ENCODE data around the gene TBC1D9.

The TBC1D9 gene

DNA sequence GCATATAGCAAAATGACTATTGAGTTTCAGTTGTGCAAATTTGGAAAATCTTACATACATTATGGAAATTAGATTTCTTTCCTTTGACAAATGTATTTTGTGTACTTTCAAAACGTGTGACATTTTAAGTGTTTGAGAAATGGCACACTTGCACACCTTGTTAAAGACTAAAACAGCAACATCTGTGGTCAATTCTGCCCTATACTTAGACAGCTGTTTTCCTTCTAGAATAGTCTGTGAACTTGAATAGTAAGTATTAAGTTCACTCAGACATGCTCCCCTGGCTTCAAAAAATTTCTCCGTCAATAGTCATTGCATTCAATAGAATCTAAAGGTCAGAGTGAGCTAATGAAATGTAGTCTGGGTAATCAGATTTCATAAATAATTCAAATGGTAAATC, 21.7 kb upstream of the TBC1D9 start:
- H3K9ac ChIP-seq (ENCODE audit: low read length) = no peak overlapping the region
- no peak overlapping the region for H3K4me3 ChIP-seq (ENCODE audit: low read depth, low read length)
- no peaks in the 10 kb centered on the region for H3K9me3 ChIP-seq (ENCODE audit: control insufficient read depth, insufficient read depth, low read depth, low read length)
- H3K4me1 ChIP-seq (ENCODE audit: control insufficient read depth, insufficient read depth, low read length) = no peaks in the 10 kb centered on the region
- no peaks in the 10 kb centered on the region for H3K36me3 ChIP-seq (ENCODE audit: control insufficient read depth, insufficient read depth, low read length)
- no peaks in the 10 kb centered on the region for H3K27me3 ChIP-seq (ENCODE audit: control insufficient read depth, insufficient read depth, low read length)
- no peak overlapping the region for H3K27ac ChIP-seq (ENCODE audit: low read depth, low read length)

DNA sequence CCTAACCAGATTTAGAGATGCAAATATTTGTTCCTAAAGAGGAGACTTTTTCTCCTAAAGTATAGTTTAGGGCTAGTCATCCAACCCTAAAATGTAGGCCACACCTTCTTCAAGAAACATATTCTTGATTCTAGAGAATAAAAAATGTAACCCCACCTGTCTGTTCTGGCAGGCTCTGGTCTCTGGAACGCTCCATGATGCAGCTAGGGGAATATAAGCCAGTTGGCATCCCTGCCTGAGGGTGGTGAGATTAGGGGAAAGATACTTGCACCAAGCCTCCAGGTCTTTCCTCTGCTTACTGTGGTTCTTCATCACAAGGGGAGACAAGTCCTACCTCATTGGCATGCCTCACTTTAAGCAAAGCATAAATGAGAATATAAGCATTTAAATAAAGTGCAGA, 21.2 kb upstream of the TBC1D9 start:
- no peak overlapping the region for H3K4me3 ChIP-seq (ENCODE audit: low read depth, low read length)
- H3K4me1 ChIP-seq (ENCODE audit: control insufficient read depth, insufficient read depth, low read length) = no peaks in the 10 kb centered on the region
- no peaks in the 10 kb centered on the region for H3K27me3 ChIP-seq (ENCODE audit: control insufficient read depth, insufficient read depth, low read length)
- no peak overlapping the region for H3K27ac ChIP-seq (ENCODE audit: low read depth, low read length)
- H3K36me3 ChIP-seq (ENCODE audit: control insufficient read depth, insufficient read depth, low read length) = no peaks in the 10 kb centered on the region
- no peak overlapping the region for H3K9ac ChIP-seq (ENCODE audit: low read length)
- H3K9me3 ChIP-seq (ENCODE audit: control insufficient read depth, insufficient read depth, low read depth, low read length) = no peaks in the 10 kb centered on the region

DNA sequence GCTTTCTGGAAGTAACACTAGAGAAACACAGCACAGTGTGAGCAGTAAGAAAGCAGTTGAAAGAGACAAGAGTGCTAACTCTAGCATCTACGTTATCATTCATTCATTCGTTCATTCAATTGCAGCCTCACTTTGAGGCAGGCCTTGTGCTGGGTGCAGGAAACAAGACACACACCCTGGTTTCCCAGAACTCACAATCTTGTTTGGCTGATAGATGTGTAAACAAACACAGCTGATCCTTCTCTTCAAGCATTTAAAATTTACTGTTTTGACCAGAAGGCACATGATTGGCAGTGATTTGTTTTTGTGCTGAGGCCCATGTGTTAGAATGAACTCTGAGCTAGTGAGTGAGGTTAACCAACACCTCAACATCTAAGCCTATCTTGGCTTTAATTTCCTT, 20.4 kb upstream of the TBC1D9 start:
- Histone ChIP-seq H3K27ac (ENCODE audit: low read depth, low read length) (no peak overlapping the region), H3K4me1 (ENCODE audit: control insufficient read depth, insufficient read depth, low read length) (no peaks in the 10 kb centered on the region), H3K9me3 (ENCODE audit: control insufficient read depth, insufficient read depth, low read depth, low read length) (no peaks in the 10 kb centered on the region), H3K36me3 (ENCODE audit: control insufficient read depth, insufficient read depth, low read length) (no peaks in the 10 kb centered on the region), H3K4me3 (ENCODE audit: low read depth, low read length) (no peak overlapping the region), H3K27me3 (ENCODE audit: control insufficient read depth, insufficient read depth, low read length) (no peaks in the 10 kb centered on the region), H3K9ac (ENCODE audit: low read length) (no peak overlapping the region)

DNA sequence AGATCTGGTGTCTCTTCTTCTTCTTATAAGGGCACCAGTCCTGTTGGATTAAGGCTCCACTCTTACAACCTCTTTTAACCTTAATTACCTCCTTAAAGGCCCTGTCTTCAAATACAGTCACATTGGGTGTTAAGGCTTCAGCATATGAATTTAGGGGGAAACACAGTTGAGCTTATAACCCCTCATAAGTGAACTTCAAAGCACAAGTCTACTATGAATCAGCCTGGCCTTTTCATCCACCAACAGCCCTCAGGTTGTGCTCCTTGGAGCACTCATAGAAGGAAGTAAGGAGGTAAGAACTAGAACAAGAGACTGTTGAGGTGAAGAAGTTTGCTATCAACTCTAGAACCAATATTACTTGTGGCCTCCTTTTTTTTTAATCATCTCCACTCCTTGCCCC, 18.8 kb upstream of the TBC1D9 start:
- H3K9me3 ChIP-seq (ENCODE audit: control insufficient read depth, insufficient read depth, low read depth, low read length) = no peaks in the 10 kb centered on the region
- H3K4me1 ChIP-seq (ENCODE audit: control insufficient read depth, insufficient read depth, low read length) = no peaks in the 10 kb centered on the region
- no peaks in the 10 kb centered on the region for H3K36me3 ChIP-seq (ENCODE audit: control insufficient read depth, insufficient read depth, low read length)
- H3K4me3 ChIP-seq (ENCODE audit: low read depth, low read length) = no peak overlapping the region
- no peaks in the 10 kb centered on the region for H3K27me3 ChIP-seq (ENCODE audit: control insufficient read depth, insufficient read depth, low read length)
- no peak overlapping the region for H3K27ac ChIP-seq (ENCODE audit: low read depth, low read length)
- H3K9ac ChIP-seq (ENCODE audit: low read length) = no peak overlapping the region

DNA sequence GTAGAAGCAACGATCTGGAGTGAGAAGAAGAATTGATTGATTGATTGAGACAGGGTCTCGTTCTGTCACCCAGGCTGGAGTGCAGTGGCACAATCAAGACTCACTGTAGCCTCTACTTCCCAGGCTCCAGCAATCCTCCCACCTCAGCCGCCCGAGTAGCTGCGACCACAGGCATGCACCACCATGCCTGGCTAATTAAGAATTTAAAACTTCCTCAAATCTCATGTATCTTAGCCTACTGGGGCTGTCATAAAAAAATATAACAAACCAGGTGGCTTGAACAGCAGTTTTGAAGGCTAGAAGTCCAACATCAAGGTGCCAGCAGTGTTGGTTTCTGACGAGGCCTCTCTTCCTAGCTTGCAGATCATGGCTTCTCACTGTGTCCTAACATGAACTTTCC, 18.3 kb upstream of the TBC1D9 start:
- no peaks in the 10 kb centered on the region for H3K9me3 ChIP-seq (ENCODE audit: control insufficient read depth, insufficient read depth, low read depth, low read length)
- H3K4me3 ChIP-seq (ENCODE audit: low read depth, low read length) = no peak overlapping the region
- no peaks in the 10 kb centered on the region for H3K27me3 ChIP-seq (ENCODE audit: control insufficient read depth, insufficient read depth, low read length)
- H3K27ac ChIP-seq (ENCODE audit: low read depth, low read length) = no peak overlapping the region
- H3K36me3 ChIP-seq (ENCODE audit: control insufficient read depth, insufficient read depth, low read length) = no peaks in the 10 kb centered on the region
- H3K9ac ChIP-seq (ENCODE audit: low read length) = no peak overlapping the region
- H3K4me1 ChIP-seq (ENCODE audit: control insufficient read depth, insufficient read depth, low read length) = no peaks in the 10 kb centered on the region

DNA sequence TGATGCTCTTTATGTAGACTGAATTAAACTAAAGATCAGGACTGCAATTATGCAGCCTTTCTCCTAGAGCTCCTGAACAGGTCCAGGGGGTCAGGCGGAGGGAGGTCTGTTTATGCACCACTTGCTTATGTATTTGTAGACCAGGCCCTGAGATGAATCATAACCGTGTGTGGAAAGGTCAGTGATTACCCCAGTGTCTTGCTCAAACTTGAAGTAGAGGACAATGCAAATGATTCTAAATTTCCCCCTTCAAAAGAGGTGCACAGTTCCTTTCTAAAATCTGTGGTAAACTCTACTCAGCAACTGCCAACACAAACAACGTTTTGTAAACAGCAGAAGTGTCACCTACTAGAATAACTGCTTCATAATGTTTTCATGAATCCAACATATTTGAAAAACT, 13.0 kb upstream of the TBC1D9 start:
- H3K36me3 ChIP-seq (ENCODE audit: control insufficient read depth, insufficient read depth, low read length) = no peaks in the 10 kb centered on the region
- no peak overlapping the region for H3K4me3 ChIP-seq (ENCODE audit: low read depth, low read length)
- no peak overlapping the region for H3K9ac ChIP-seq (ENCODE audit: low read length)
- H3K4me1 ChIP-seq (ENCODE audit: control insufficient read depth, insufficient read depth, low read length) = no peaks in the 10 kb centered on the region
- no peaks in the 10 kb centered on the region for H3K27me3 ChIP-seq (ENCODE audit: control insufficient read depth, insufficient read depth, low read length)
- no peak overlapping the region for H3K27ac ChIP-seq (ENCODE audit: low read depth, low read length)
- no peaks in the 10 kb centered on the region for H3K9me3 ChIP-seq (ENCODE audit: control insufficient read depth, insufficient read depth, low read depth, low read length)

DNA sequence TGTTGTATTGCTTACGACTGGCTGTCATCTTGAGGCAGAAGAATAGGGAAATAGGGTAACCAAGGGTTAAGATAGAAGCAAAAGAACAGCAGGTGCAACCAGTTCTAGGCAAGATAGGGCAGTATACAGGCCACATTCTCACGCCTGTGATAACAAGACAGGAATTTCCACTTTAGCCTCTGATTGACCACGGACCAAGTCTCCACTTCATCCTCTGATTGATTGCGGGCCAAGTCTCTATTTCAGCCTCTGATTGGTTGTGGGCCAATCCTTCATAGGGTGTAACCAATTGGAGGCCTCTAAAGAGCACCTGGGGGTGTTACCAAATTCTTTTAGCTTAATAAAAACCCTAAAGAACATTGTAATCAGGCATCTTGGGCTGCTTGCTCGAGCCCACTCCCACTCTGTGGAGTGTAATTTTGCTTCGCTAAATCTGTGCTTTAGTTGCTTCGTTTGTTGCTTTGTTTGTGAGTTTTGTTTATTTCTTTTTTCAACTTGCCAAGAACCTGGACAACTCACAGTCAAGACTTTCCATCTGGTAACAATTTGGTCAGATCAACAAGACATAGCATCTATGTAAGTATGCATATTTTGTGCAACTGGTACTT, 8.7 kb upstream of the TBC1D9 start:
- Histone ChIP-seq H3K4me1 (ENCODE audit: control insufficient read depth, insufficient read depth, low read length) (no peaks in the 10 kb centered on the region), H3K9me3 (ENCODE audit: control insufficient read depth, insufficient read depth, low read depth, low read length) (no peaks in the 10 kb centered on the region), H3K27me3 (ENCODE audit: control insufficient read depth, insufficient read depth, low read length) (peaks cover 29% of the 10 kb centered on the region), H3K27ac (ENCODE audit: low read depth, low read length) (no peak overlapping the region), H3K4me3 (ENCODE audit: low read depth, low read length) (no peak overlapping the region), H3K36me3 (ENCODE audit: control insufficient read depth, insufficient read depth, low read length) (no peaks in the 10 kb centered on the region), H3K9ac (ENCODE audit: low read length) (no peak overlapping the region)

DNA sequence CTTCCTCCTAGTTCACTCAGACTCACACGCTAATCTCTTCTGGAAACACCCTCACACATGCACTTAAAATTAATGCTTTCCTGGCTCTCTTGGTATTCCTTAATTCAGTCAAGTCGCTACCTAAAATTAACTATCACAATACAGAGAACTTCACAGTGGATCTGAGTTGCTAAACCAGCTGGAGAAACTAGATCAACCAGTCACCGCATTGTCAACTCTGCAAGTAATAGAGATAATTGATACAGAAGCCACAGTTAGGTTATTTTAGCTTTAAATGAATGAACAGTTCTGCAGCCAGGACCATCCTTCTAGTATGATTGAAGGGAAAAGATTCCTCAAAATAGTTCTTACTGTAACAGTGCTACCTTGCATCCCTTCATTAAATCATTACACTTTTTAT, 6.0 kb upstream of the TBC1D9 start:
- Histone ChIP-seq H3K27ac (ENCODE audit: low read depth, low read length) (no peak overlapping the region), H3K4me3 (ENCODE audit: low read depth, low read length) (no peak overlapping the region), H3K9me3 (ENCODE audit: control insufficient read depth, insufficient read depth, low read depth, low read length) (no peaks in the 10 kb centered on the region), H3K4me1 (ENCODE audit: control insufficient read depth, insufficient read depth, low read length) (peaks cover 5% of the 10 kb centered on the region; the same call in 1 of the 2 replicates), H3K9ac (ENCODE audit: low read length) (no peak overlapping the region), H3K36me3 (ENCODE audit: control insufficient read depth, insufficient read depth, low read length) (no peaks in the 10 kb centered on the region), H3K27me3 (ENCODE audit: control insufficient read depth, insufficient read depth, low read length) (peaks cover 56% of the 10 kb centered on the region)

DNA sequence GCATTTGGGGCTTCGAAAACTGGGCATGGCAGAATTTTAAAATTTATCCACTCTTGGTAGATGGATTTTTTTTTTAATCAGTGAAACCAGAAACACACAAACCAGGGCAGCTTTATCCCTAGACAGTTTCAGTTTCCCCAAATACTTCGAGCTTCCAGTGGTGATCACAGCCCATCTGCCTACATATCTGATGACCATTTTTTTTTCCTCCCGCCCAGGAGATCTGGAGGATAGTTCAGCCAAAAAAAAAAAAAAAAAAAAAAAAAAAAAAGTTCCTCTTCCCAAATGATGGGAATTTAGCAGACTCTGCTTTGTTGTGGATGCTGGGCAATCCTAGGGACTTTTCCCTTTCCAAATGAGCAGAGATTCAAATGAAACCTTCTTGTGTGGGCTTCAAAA, 1.0 kb upstream of the TBC1D9 start:
- Histone ChIP-seq H3K27me3 (ENCODE audit: control insufficient read depth, insufficient read depth, low read length) (peaks cover 95% of the 10 kb centered on the region), H3K27ac (ENCODE audit: low read depth, low read length) (no peak overlapping the region), H3K9ac (ENCODE audit: low read length) (no peak overlapping the region), H3K4me1 (ENCODE audit: control insufficient read depth, insufficient read depth, low read length) (peaks cover 10% of the 10 kb centered on the region; the same call in 1 of the 2 replicates), H3K9me3 (ENCODE audit: control insufficient read depth, insufficient read depth, low read depth, low read length) (no peaks in the 10 kb centered on the region), H3K4me3 (ENCODE audit: low read depth, low read length) (peak overlapping the region; percentile 57), H3K36me3 (ENCODE audit: control insufficient read depth, insufficient read depth, low read length) (no peaks in the 10 kb centered on the region)

DNA sequence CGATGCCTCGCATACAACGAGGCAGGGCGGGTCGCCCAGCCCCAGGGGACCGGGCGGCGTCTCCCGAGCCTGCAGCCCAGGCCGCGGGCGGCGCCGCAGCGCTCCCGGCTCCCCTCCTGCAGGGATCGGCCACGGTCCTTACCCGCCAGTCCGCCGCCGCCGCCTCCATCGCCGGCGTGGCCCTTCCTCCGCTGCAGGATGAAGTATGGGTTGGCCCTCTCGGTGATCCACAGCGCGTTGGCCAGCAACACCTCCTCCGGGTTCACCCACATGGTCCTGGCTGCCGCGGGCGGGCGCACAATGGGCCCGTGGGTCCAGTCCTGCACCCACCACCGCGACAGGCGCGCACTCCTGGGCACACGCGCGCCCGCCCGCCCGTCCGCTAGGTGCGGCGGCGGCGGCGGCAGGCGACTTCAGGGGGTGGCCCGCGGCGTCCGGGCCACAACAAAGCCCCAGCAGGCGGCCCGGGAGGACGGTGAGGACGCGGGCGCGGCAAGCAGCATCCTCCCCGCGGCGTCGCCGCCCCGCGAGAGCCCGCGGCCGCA, 339 bp downstream of the TBC1D9 start:
- Histone ChIP-seq H3K9ac (ENCODE audit: low read length) (peak overlapping the region; percentile 61), H3K27me3 (ENCODE audit: control insufficient read depth, insufficient read depth, low read length) (peaks cover 87% of the 10 kb centered on the region), H3K9me3 (ENCODE audit: control insufficient read depth, insufficient read depth, low read depth, low read length) (no peaks in the 10 kb centered on the region), H3K36me3 (ENCODE audit: control insufficient read depth, insufficient read depth, low read length) (no peaks in the 10 kb centered on the region), H3K27ac (ENCODE audit: low read depth, low read length) (no peak overlapping the region), H3K4me3 (ENCODE audit: low read depth, low read length) (peak overlapping the region; percentile 57), H3K4me1 (ENCODE audit: control insufficient read depth, insufficient read depth, low read length) (peaks cover 10% of the 10 kb centered on the region; the same call in 1 of the 2 replicates)

DNA sequence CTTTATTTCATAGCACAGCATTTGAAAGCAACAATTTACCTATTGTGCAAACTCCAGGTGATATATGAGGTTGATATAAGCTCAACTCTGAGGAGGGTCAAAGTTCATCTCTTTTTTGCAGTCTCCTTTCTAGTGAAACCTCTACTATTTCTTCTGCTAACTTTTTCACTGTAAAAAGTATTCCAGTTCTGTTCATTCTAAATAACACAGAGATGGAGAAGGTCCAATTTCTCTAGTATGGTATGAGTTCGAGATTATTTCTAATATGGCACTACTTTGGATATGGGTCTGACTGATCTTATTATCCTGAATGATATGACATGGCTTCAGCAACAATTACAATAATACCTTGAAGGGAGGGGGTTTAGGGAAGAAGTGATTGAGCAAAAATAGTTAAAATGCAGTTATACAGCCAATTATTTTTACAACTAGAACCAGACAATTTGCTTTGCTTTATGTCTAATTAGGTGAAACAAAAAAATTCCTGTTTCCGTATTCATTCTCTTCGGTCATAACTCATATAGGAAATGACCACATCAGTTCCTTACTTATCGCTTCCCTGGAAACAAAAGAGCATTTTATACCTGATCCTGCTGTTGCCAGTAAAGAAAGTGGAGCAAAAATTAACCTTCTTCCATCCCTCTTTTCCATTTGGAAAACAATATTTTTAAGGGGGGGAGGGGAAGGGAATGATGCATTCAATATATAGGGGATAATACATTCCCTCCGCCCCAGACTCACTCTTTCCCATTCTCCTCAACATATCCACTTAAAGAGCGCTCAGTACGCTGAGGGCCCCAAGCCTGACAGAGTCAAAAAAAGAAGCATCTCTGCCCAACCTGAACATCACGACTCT, 1.0 kb downstream of the TBC1D9 start:
- Histone ChIP-seq H3K4me3 (ENCODE audit: low read depth, low read length) (peak overlapping the region; percentile 57), H3K27me3 (ENCODE audit: control insufficient read depth, insufficient read depth, low read length) (peaks cover 83% of the 10 kb centered on the region), H3K36me3 (ENCODE audit: control insufficient read depth, insufficient read depth, low read length) (no peaks in the 10 kb centered on the region), H3K27ac (ENCODE audit: low read depth, low read length) (no peak overlapping the region), H3K4me1 (ENCODE audit: control insufficient read depth, insufficient read depth, low read length) (peaks cover 10% of the 10 kb centered on the region; the same call in 1 of the 2 replicates), H3K9me3 (ENCODE audit: control insufficient read depth, insufficient read depth, low read depth, low read length) (no peaks in the 10 kb centered on the region), H3K9ac (ENCODE audit: low read length) (peak overlapping the region; percentile 61)

Data from HUES6 (cell line).